ENCODE results near the gene PCNX1. TPM values are rescaled to one million over a fixed set of nuclear protein-coding genes. Genes with fewer than 3 reads are reported as not detected.

The PCNX1 gene
- total and polyA plus RNA-seq, 2 of the 4 experiments (the other 2 are of a cell fraction), result 15.0 to 43.7 TPM

DNA sequence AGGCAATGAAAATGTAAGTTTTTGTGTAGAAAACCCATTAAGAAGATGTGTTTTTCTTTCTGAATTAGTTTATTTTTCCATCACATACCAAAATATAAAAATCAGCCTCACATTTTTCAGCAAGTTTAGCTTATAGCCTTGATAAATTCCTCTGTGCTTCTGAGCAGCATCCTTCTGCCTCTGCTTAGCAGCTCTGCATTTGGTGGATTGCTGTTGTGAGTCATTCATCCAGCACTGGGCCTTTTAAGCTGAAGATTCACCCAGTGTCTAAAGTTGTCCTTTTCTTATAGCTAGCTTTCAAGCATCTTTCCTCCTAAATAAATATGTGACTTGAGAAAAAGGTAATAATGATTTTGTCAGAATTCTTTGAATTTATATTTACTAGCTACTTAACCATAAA lies 206.1 kb downstream of the PCNX1 start:
- Histone ChIP-seq H3K56ac (ENCODE audit: extremely low read depth, insufficient read depth, low read length) (no peak overlapping the region), H3K9me3 (ENCODE audit: control insufficient read depth, insufficient read depth, low read length) (no peaks in the 10 kb centered on the region), H3K27me3 (ENCODE audit: control insufficient read depth, insufficient read depth, low read length) (no peaks in the 10 kb centered on the region), H3K9me1 (ENCODE audit: insufficient read depth, low read length) (peaks cover 7% of the 10 kb centered on the region), H3K23ac (ENCODE audit: low read depth, low read length) (no peak overlapping the region), H3K4me1 (ENCODE audit: control insufficient read depth, insufficient read depth, low read length) (peaks cover 16% of the 10 kb centered on the region), H4K20me1 (ENCODE audit: insufficient read depth, low read length) (no peaks in the 10 kb centered on the region), H2AK9ac (replicated peaks; ENCODE audit: low read depth, low read length, poor library complexity) (no peak overlapping the region), H4K91ac (ENCODE audit: insufficient read depth, low read depth, low read length) (no peak overlapping the region), H2BK120ac (ENCODE audit: low read depth, low read length) (no peak overlapping the region), H2BK5ac (ENCODE audit: low read depth, low read length, poor library complexity, severe bottlenecking) (peak overlapping the region; percentile 77), H3K27ac (ENCODE audit: insufficient read depth, low read length) (no peak overlapping the region), H3K9ac (ENCODE audit: low read depth, low read length) (no peak overlapping the region), H4K8ac (ENCODE audit: low read depth in 2 of 2, low read length in 2 of 2) (no peak overlapping the region), H2AK5ac (ENCODE audit: low read depth, low read length) (no peak overlapping the region), H4K5ac (ENCODE audit: low read depth, low read length) (no peak overlapping the region), H2AFZ (replicated peaks; ENCODE audit: low read length, poor library complexity) (no peak overlapping the region), H3K36me3 (ENCODE audit: control insufficient read depth, insufficient read depth, low read length) (peaks cover 13% of the 10 kb centered on the region), H3K4me2 (ENCODE audit: low read depth, low read length) (no peak overlapping the region), H3K4ac (ENCODE audit: low read depth, low read length) (no peak overlapping the region), H3K79me1 (ENCODE audit: low read depth in 1 of 2, low read length in 2 of 2) (peaks cover 4 to 14% of the 10 kb centered on the region in 2 experiments), H3K4me3 (ENCODE audit: insufficient read depth, low read depth, low read length) (no peak overlapping the region), H3K18ac (ENCODE audit: low read depth, low read length) (no peak overlapping the region), H2BK15ac (ENCODE audit: low read depth, low read length) (no peak overlapping the region), H3K14ac (replicated peaks; ENCODE audit: low read depth, low read length) (no peak overlapping the region), H2BK20ac (ENCODE audit: low read depth, low read length) (no peak overlapping the region)
- in situ Hi-C loops (cut with MboI; ENCODE audit: low sequenced_read_pairs) (no loop called here), intact Hi-C loops (cut with micrococcal nuclease) (loop anchor here (10.0 kb wide), 1 partner anchor 199 kb away; no protein-coding TSS in a partner anchor), dilution Hi-C loops (cut with HindIII; ENCODE audit: low sequenced_read_pairs, unreplicated experiment) (no loop called here)
- ChIA-PET CTCF (interaction anchor here (0.7 to 1.1 kb wide), 2 partner anchors 8 to 9 kb away, joined by 3 to 4 read pairs; no protein-coding TSS in a partner anchor), POLR2A (ENCODE audit: unreplicated experiment) (no interaction called here)
- TF ChIP-seq RCOR1 (IDR thresholded peaks at IDR 0.05; ENCODE audit: insufficient replicate concordance, low read length) (no peak), CEBPB (IDR thresholded peaks at IDR 0.05; ENCODE audit: low read depth, low read length) (no peak), CHD1 (IDR thresholded peaks at IDR 0.05; ENCODE audit: low read depth, low read length) (no peak), MXI1 (IDR thresholded peaks at IDR 0.05; ENCODE audit: borderline replicate concordance, low read depth, low read length) (no peak), SMC3 (IDR thresholded peaks at IDR 0.05; ENCODE audit: low read depth, low read length) (no peak), FOS (IDR thresholded peaks at IDR 0.05; ENCODE audit: low read depth, low read length) (peak; percentile 49), POLR2A (IDR thresholded peaks at IDR 0.05; ENCODE audit: low read depth, low read length) (no peak), MAZ (IDR thresholded peaks at IDR 0.05; ENCODE audit: borderline replicate concordance, low read depth, low read length) (no peak), RAD21 (IDR thresholded peaks at IDR 0.05; ENCODE audit: low read length) (no peak)
- no TSS peak for BruUV-seq (replicated peaks)
- DNase-seq, result peak; percentile 89
- peak; percentile 93 for ATAC-seq (ENCODE audit: low read depth)
